ENCODE results near the gene RBP3. TPM values are rescaled to one million over a fixed set of nuclear protein-coding genes. Genes with fewer than 3 reads are reported as not detected.

Gene RBP3
- total RNA-seq, 1 donor from 2014 or later, result not detected

- Histone ChIP-seq H3K4me3 (no peak overlapping the region), H3K27ac (no peak overlapping the region), H3K36me3 (no peaks in the 10 kb centered on the region), H3K4me1 (peaks cover 14% of the 10 kb centered on the region), H3K9me3 (no peaks in the 10 kb centered on the region), H3K27me3 (no peaks in the 10 kb centered on the region)
- TF ChIP-seq, protein P1, sequence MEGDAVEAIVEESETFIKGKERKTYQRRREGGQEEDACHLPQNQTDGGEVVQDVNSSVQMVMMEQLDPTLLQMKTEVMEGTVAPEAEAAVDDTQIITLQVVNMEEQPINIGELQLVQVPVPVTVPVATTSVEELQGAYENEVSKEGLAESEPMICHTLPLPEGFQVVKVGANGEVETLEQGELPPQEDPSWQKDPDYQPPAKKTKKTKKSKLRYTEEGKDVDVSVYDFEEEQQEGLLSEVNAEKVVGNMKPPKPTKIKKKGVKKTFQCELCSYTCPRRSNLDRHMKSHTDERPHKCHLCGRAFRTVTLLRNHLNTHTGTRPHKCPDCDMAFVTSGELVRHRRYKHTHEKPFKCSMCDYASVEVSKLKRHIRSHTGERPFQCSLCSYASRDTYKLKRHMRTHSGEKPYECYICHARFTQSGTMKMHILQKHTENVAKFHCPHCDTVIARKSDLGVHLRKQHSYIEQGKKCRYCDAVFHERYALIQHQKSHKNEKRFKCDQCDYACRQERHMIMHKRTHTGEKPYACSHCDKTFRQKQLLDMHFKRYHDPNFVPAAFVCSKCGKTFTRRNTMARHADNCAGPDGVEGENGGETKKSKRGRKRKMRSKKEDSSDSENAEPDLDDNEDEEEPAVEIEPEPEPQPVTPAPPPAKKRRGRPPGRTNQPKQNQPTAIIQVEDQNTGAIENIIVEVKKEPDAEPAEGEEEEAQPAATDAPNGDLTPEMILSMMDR (IDR thresholded peaks at IDR 0.05), result peak; percentile 58 to 76 (median 74)
- TF ChIP-seq POLR2A (IDR thresholded peaks at IDR 0.05), result no peak
- TF ChIP-seq POLR2AphosphoS5 (IDR thresholded peaks at IDR 0.05; ENCODE audit: insufficient read depth in 1 of 2, low read depth in 1 of 2), result no peak
- intact Hi-C loops (cut with DNase I), result no loop called here
- DNase-seq (ENCODE audit: extremely low spot score in 2 of 2), result no peak
These were observed 36.1 kb upstream of the RBP3 start for GRCh38 chr10:47311932-47312662.

- Histone ChIP-seq H3K27ac (no peak overlapping the region), H3K9me3 (no peaks in the 10 kb centered on the region), H3K36me3 (no peaks in the 10 kb centered on the region), H3K27me3 (no peaks in the 10 kb centered on the region), H3K4me3 (no peak overlapping the region), H3K4me1 (peaks cover 14% of the 10 kb centered on the region)
- intact Hi-C loops (cut with DNase I), result no loop called here
- DNase-seq (ENCODE audit: extremely low spot score in 2 of 2), result no peak
- TF ChIP-seq POLR2AphosphoS5 (IDR thresholded peaks at IDR 0.05; ENCODE audit: insufficient read depth in 1 of 2, low read depth in 1 of 2) (no peak), POLR2A (IDR thresholded peaks at IDR 0.05) (no peak)
- TF ChIP-seq, protein P1 (IDR thresholded peaks at IDR 0.05), result no peak
These were observed 35.5 kb upstream of the RBP3 start for GRCh38 chr10:47312663-47312995.

- intact Hi-C loops (cut with DNase I), result no loop called here
- no peak for DNase-seq (ENCODE audit: extremely low spot score in 2 of 2)
- H3K36me3 ChIP-seq, result no peaks in the 10 kb centered on the region
- H3K4me3 ChIP-seq, result no peak overlapping the region
- H3K9me3 ChIP-seq, result no peaks in the 10 kb centered on the region
- H3K27me3 ChIP-seq, result no peaks in the 10 kb centered on the region
- TF ChIP-seq POLR2A (IDR thresholded peaks at IDR 0.05), result no peak
- peaks cover 14% of the 10 kb centered on the region for H3K4me1 ChIP-seq
- H3K27ac ChIP-seq, result no peak overlapping the region
These were observed 33.7 kb upstream of the RBP3 start for GRCh38 chr10:47314416-47314970.

GRCh38 chr10:47315421-47315820 lies 32.7 kb upstream of the RBP3 start:
- no peaks in the 10 kb centered on the region for H3K9me3 ChIP-seq
- H3K27ac ChIP-seq, result no peak overlapping the region
- peaks cover 14% of the 10 kb centered on the region for H3K4me1 ChIP-seq
- H3K36me3 ChIP-seq, result no peaks in the 10 kb centered on the region
- DNase-seq (ENCODE audit: extremely low spot score in 2 of 2), result no peak
- TF ChIP-seq, protein P1 (IDR thresholded peaks at IDR 0.05), result no peak
- no peak for TF ChIP-seq POLR2A (IDR thresholded peaks at IDR 0.05)
- no peak for TF ChIP-seq POLR2AphosphoS5 (IDR thresholded peaks at IDR 0.05; ENCODE audit: insufficient read depth in 1 of 2, low read depth in 1 of 2)
- H3K27me3 ChIP-seq, result no peaks in the 10 kb centered on the region
- no peak overlapping the region for H3K4me3 ChIP-seq
- intact Hi-C loops (cut with DNase I), result no loop called here

DNA sequence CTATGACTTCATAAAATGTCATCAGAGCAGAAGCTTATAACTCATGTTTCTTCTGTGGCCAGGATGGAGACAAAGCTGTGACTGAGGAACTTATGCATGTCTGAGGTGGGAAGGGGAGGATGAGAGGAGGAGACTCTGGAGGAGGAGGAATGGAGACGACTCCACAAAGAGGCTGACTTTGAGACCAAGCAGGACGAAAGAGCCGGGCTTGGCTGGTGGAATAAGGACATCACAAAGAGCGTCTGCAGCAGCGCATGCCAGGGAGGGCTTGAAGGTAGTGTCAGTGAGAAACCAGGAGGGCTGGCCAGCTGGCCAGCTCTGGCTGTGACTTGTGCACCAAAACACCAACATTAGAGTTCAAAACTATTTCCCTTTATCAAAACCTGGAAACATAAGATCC lies 32.0 kb upstream of the RBP3 start:
- TF ChIP-seq POLR2A (IDR thresholded peaks at IDR 0.05) (no peak), POLR2AphosphoS5 (IDR thresholded peaks at IDR 0.05; ENCODE audit: insufficient read depth in 1 of 2, low read depth in 1 of 2) (no peak)
- TF ChIP-seq, protein P1 (IDR thresholded peaks at IDR 0.05), result no peak

More for the DNA sequence above, 32.0 kb upstream of the RBP3 start:
- Histone ChIP-seq H3K27ac (no peak overlapping the region), H3K4me3 (no peak overlapping the region), H3K4me1 (peaks cover 9% of the 10 kb centered on the region), H3K27me3 (no peaks in the 10 kb centered on the region), H3K9me3 (no peaks in the 10 kb centered on the region), H3K36me3 (no peaks in the 10 kb centered on the region)
- intact Hi-C loops (cut with DNase I), result no loop called here
- no peak for DNase-seq (ENCODE audit: extremely low spot score in 2 of 2)
